ENCODE data around the gene ALG14. TPM values are rescaled to one million over a fixed set of nuclear protein-coding genes. Genes with fewer than 3 reads are reported as not detected.

Gene ALG14
- total and polyA plus RNA-seq, 2 of the 4 experiments (the other 2 are of a cell fraction): 1.7 to 2.0 TPM

GRCh38 chr1:94947437-94947836, 125.3 kb downstream of the ALG14 start:
- H3K4me2 ChIP-seq (ENCODE audit: low read depth, low read length): no peak overlapping the region
- H3K27me3 ChIP-seq (ENCODE audit: control insufficient read depth, insufficient read depth, low read length): no peaks in the 10 kb centered on the region; the same call in 1 of the 2 replicates
- DNase-seq: peak; percentile 90
- 0 out of 2 replicates have a peak overlapping the region, but pooled peaks have one; percentile 0 for H2AK5ac ChIP-seq (ENCODE audit: low read depth, low read length)
- no peak overlapping the region for H3K18ac ChIP-seq (ENCODE audit: low read depth, low read length)
- H2BK5ac ChIP-seq (ENCODE audit: low read depth, low read length, poor library complexity, severe bottlenecking): no peak overlapping the region
- WGBS, 2 experiments (ENCODE audit: extremely low coverage in 2 of 2, insufficient read length in 1 of 2): no CpG with 5 or more reads among the region's 1 CpG
- H4K5ac ChIP-seq (ENCODE audit: low read depth, low read length): no peak overlapping the region
- H4K91ac ChIP-seq (ENCODE audit: insufficient read depth, low read depth, low read length): no peak overlapping the region
- TF ChIP-seq CTCF (conservative IDR thresholded peaks at IDR 0.05; ENCODE audit: low read depth, low read length) (no peak), ELK1 (IDR thresholded peaks at IDR 0.05; ENCODE audit: borderline replicate concordance, low read depth, low read length) (no peak), BHLHE40 (IDR thresholded peaks at IDR 0.05; ENCODE audit: low read depth, low read length) (no peak), RAD21 (IDR thresholded peaks at IDR 0.05; ENCODE audit: low read length) (peak; percentile 9; the same call in 1 of the 2 replicates), MXI1 (IDR thresholded peaks at IDR 0.05; ENCODE audit: borderline replicate concordance, low read depth, low read length) (0 out of 2 replicates have a peak, but pooled peaks have one; percentile 20), CEBPB (IDR thresholded peaks at IDR 0.05; ENCODE audit: low read depth, low read length) (peak; percentile 14; the same call in 1 of the 2 replicates)
- H2BK120ac ChIP-seq (ENCODE audit: low read depth, low read length): no peak overlapping the region
- H3K36me3 ChIP-seq (ENCODE audit: control insufficient read depth, insufficient read depth, low read length): no peaks in the 10 kb centered on the region
- no peaks in the 10 kb centered on the region for H3K79me1 ChIP-seq (ENCODE audit: low read depth in 1 of 2, low read length in 2 of 2)
- in situ Hi-C loops (cut with MboI; ENCODE audit: low sequenced_read_pairs): no loop called here
- ATAC-seq (ENCODE audit: low read depth): peak; percentile 95
- H2AK9ac ChIP-seq (replicated peaks; ENCODE audit: low read depth, low read length, poor library complexity): no peak overlapping the region
- H3K4me3 ChIP-seq (ENCODE audit: insufficient read depth, low read depth, low read length): no peak overlapping the region
- no peak overlapping the region for H3K4ac ChIP-seq (ENCODE audit: low read depth, low read length)
- no peaks in the 10 kb centered on the region for H4K20me1 ChIP-seq (ENCODE audit: insufficient read depth, low read length)
- H2AFZ ChIP-seq (replicated peaks; ENCODE audit: low read length, poor library complexity): no peak overlapping the region
- peak overlapping the region; percentile 14; the same call in 1 of the 2 replicates for H3K27ac ChIP-seq (ENCODE audit: insufficient read depth, low read length)
- peaks cover 7% of the 10 kb centered on the region for H3K4me1 ChIP-seq (ENCODE audit: control insufficient read depth, insufficient read depth, low read length)
- no peak overlapping the region for H3K23ac ChIP-seq (ENCODE audit: low read depth, low read length)
- ChIA-PET POLR2A (ENCODE audit: unreplicated experiment) (no interaction called here), CTCF (interaction anchor here (0.6 kb wide), 1 partner anchor 94 kb away, joined by 5 read pairs; no protein-coding TSS in a partner anchor)
- H2BK15ac ChIP-seq (ENCODE audit: low read depth, low read length): 0 out of 3 replicates have a peak overlapping the region, but pooled peaks have one; percentile 10
- H3K9me3 ChIP-seq (ENCODE audit: control insufficient read depth, insufficient read depth, low read length): peaks cover 1% of the 10 kb centered on the region; the same call in 1 of the 2 replicates
- H3K9ac ChIP-seq (ENCODE audit: low read depth, low read length): no peak overlapping the region
- H3K14ac ChIP-seq (replicated peaks; ENCODE audit: low read depth, low read length): no peak overlapping the region
- H4K8ac ChIP-seq (ENCODE audit: low read depth in 2 of 2, low read length in 2 of 2): no peak overlapping the region
- H3K56ac ChIP-seq (ENCODE audit: extremely low read depth, insufficient read depth, low read length): no peak overlapping the region
- dilution Hi-C loops (cut with HindIII; ENCODE audit: low sequenced_read_pairs, unreplicated experiment): no loop called here
- no TSS peak for BruUV-seq (replicated peaks)
- H2BK20ac ChIP-seq (ENCODE audit: low read depth, low read length): peak overlapping the region; percentile 0; the same call in 1 of the 2 replicates
- intact Hi-C loops (cut with micrococcal nuclease): no loop called here
- no peaks in the 10 kb centered on the region; the same call in 1 of the 2 replicates for H3K9me1 ChIP-seq (ENCODE audit: insufficient read depth, low read length)
